ENCODE data around the gene CRYBG1.

- TF ChIP-seq CTCF (IDR thresholded peaks at IDR 0.05) (no peak), POLR2A (IDR thresholded peaks at IDR 0.05) (no peak)
Measured at GRCh38 chr6:106535012-106535411, 174.5 kb downstream of the CRYBG1 start.
